Measurements from ENCODE around the gene LTBP1.

- no peak for TF ChIP-seq EZH2phosphoT487 (IDR thresholded peaks at IDR 0.05; ENCODE audit: insufficient read depth, low read depth)
- TF ChIP-seq EZH2 (IDR thresholded peaks at IDR 0.05; ENCODE audit: insufficient read depth, poor library complexity, severe bottlenecking): no peak
Observed at GRCh38 chr2:33333433-33333832, 386.7 kb downstream of the LTBP1 start.
